ENCODE results near the gene AFTPH.

DNA sequence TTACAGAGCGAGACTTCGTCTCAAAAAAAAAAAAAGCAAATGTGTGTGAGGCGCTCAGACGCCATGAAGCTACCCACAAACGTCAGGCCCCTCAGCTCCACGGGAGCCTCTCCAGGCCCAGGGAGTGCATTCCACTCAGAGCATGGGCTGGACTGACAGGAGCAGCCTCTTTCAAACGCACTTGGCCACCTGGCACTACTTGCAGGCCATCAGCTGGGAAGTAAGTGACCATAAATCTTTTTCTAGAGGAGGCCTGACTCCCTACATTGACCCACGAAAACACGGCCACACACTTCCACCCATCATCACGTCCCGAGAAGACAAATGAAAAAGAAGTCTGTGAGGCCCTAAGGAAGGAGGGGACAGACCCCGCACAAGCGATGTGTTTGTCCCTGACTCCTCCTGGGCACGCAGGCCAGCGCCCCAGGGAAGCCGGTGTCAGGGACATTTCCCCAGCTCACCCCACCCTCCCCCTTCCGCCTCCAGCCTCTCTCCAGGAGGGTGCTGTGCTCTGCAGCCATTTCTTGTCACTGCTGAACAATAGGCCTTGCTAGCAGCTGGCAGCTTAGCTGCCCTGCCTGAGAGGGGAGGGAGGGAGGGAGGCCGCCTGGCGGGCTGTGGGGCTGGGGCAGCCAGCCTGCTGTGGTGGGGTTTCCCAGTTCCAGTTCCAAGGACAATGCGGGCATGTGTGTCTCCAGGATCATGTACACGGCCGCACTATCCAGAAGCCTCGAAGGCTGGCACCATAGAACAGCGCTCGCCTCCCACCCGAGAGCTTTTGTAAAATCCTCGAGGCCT is 103.0 kb downstream of the AFTPH start:
- TF ChIP-seq, protein P1, sequence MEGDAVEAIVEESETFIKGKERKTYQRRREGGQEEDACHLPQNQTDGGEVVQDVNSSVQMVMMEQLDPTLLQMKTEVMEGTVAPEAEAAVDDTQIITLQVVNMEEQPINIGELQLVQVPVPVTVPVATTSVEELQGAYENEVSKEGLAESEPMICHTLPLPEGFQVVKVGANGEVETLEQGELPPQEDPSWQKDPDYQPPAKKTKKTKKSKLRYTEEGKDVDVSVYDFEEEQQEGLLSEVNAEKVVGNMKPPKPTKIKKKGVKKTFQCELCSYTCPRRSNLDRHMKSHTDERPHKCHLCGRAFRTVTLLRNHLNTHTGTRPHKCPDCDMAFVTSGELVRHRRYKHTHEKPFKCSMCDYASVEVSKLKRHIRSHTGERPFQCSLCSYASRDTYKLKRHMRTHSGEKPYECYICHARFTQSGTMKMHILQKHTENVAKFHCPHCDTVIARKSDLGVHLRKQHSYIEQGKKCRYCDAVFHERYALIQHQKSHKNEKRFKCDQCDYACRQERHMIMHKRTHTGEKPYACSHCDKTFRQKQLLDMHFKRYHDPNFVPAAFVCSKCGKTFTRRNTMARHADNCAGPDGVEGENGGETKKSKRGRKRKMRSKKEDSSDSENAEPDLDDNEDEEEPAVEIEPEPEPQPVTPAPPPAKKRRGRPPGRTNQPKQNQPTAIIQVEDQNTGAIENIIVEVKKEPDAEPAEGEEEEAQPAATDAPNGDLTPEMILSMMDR (IDR thresholded peaks at IDR 0.05): no peak
- TF ChIP-seq HDAC2 (IDR thresholded peaks at IDR 0.05) (no peak), EP300 (IDR thresholded peaks at IDR 0.05) (no peak), TFCP2L1 (CRISPR knock-in tag; IDR thresholded peaks at IDR 0.05) (no peak), SMC3 (IDR thresholded peaks at IDR 0.05) (no peak), POLR2A (IDR thresholded peaks at IDR 0.05; ENCODE audit: low read length) (no peak), HEYL (CRISPR knock-in tag; IDR thresholded peaks at IDR 0.05) (no peak), JUN (IDR thresholded peaks at IDR 0.05) (no peak), CHD2 (IDR thresholded peaks at IDR 0.05; ENCODE audit: low read length, partially characterized antibody) (no peak), BHLHE40 (IDR thresholded peaks at IDR 0.05; ENCODE audit: low read depth, low read length) (no peak)

All from A549 (cell line).